Right lung (tissue), 5 donors: ENCODE measurements around the gene GH1. TPM values are rescaled to one million over a fixed set of nuclear protein-coding genes. Genes with fewer than 3 reads are reported as not detected.
"Not testable (repeated sequence)": the region's sequence is repeated elsewhere in the genome, so short reads cannot be mapped to it uniquely, and the experiment has no call there.

Experiments
- DNase-seq, 2 donors: peaks; one replicate each; pipeline ENCODE4 v3.0.0-alpha.2; 2013
- polyA plus RNA-seq, 5 donors: library from polyadenylated mRNA; unstranded; fragments of 120-200 nt; gene quantifications; one replicate each; pipeline versions ENCODE4 v1.2.1 to v1.2.3, GENCODE V29; 2013; ENCODE audit warnings: inconsistent platforms in 1 of 5, low replicate concordance in 1 of 5; ENCODE audit not compliant: insufficient read length in 5 of 5, insufficient read depth in 1 of 5

GH1 gene
- polyA plus RNA-seq, 5 donors, result not detected

DNA sequence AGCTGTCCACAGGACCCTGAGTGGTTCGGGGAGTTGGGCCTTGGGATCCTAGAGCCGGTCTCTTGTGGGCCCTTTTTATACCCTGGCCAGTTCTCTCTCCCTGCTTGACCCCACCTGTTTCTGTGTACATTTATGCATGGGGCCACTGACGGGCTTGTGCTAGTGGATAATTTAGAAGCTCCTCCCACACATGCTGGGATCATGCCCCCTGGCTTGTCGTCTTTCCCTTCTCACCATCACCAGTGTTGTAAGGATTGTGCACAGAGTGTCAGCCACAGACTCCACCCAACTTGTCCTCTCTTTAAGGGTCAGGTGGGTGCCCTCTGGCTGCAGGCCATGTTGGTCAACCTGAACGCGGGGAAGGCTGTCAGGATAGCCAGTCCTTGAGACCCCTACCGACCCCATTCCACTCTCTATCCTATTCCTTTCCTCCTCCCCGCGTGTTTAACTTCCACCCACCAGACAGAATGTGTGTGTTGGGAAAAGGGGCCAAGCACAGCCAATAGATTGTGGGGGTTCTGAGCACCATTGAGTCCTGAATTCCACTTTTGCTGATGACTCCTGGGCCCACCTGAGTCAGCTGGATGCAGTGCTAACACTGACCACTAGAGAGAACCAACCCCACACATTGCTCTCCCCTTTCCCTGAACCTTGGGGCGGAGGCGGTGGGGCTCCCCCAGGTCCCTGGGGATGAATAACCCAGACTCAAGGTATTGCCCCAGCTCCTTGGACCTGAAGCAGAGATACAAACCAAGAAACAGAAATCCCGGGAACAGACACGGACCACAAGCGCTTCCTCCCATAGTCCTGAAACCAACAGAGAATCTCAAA is 21.9 kb downstream of the GH1 start, which contains the start of gene CSH1:
Gene CSH1 (minus strand): TSS at position 51 of the 831 bp plus-strand sequence. CDS start 63 bp downstream, outside the sequence.
- DNase-seq, result not testable (repeated sequence)

- DNase-seq, result not testable (repeated sequence)
Observed at GRCh38 chr17:63894821-63895220, 23.8 kb downstream of the GH1 start.

DNA sequence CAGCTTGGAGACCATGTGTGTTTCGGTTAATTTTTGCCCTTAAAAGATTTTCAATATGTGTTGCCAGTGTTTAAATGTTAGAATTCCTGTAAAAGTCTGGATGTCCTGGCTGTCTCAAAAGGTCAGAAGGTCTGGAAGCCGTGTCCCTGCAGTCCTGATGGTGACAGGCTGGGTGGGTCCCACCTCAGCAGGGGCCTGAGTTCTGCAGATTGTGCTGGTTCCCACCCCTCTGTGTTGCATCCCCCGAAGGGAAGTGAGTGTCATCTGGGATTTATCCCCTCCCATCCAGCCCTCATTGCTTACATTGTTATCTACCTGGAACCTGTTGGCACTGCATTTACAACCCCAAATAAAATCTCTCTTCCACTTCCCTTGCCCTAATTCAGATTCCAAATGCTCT is 24.6 kb downstream of the GH1 start:
- not testable (repeated sequence) for DNase-seq

DNA sequence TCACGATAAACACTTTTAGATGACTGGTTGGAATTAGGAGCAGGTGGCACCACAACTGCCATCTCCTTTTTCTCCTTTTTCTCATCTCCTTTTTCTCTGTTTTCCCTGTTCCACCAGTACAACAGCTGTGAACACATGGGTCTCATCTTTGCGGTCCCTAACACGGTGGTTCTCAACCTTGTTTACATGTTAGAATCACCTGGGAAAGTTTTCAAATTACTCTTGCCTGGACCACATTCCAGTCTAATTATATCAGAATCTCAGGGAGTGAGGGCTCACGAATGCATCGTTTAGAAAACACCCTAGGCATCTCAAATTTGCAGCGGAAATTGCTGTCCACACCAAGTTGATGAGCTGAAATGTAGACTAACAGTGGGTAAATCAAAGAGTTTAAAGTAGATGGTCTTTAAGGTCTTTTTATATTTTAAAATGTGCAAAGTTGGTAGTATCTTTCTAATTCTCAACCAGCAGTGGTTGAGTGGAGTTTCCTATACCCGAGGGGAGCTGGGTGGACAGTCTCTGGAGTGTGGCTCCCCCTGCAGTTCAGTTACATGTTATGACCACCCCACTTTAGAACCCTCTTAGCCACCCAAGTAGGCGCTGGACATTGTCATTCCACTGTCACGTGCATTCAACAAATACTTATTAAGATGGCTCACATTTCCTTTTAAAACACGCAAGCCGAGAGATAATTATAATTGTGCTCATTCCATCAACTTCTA is 26.2 kb downstream of the GH1 start:
- DNase-seq, result not testable (repeated sequence)

DNA sequence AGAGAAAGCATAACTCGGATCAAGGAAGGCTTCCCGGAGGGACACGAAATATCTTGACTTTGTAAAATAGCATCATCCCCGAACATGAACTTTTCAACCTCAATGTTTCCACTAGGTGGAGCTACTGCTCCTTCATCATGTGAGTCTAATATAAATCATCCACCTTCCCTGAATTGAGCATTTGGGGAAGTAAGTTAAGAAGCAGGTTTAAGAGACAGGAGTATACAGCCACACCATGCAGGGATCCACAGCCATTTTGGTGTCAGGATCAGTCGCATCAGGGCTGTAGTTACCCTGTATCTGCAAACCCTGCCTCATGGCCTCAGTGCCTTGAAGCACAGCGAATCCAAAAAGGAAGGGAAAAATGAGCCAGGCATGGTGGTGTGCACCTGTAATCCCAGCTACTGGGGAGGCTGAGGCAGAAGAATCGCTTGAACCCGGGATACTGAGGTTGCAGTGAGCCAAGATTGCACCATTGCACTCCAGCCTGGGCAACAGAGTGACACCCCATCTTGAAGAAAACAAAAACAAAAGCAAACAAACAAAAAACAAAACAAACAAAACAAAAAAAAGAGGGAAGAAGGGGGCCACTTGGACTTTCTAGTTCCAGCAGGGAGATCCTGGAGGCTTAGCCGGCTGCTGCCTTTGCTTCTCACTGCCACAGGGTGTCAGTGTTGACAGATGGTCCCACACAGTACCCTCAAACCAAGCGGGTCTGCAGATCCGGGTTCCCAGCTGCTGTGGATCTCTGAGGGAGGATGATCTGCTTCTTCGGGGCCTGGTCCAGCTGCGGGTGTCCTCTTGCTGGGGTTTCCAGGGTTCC is 29.4 kb downstream of the GH1 start:
- peak in 1 of 2 donors; percentile 13 for DNase-seq

- DNase-seq, result not testable (repeated sequence)
Observed at GRCh38 chr17:63885119-63885518, 33.5 kb downstream of the GH1 start.

DNA sequence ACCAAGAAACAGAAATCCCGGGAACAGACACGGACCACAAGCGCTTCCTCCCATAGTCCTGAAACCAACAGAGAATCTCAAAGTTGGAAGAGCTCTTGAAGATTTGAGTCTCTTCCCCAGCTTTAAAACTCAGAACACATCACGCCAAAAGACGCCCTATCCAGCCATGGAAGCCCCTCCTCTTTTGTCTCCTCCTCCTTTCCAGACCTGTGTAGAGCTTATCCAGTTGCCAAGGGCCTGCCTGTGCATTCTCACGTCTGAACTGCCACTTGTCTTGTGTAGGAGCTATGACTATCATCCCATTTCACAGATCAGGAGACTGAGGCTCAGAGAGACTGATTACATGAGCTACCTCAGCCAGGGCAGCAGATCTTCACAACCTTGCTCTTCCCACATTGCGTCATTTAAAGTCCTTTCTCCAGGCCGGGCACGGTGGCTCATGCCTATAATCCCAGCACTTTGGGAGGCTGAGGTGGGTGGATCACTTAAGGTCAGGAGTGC is 36.0 kb downstream of the GH1 start:
- DNase-seq, result not testable (repeated sequence)

DNA sequence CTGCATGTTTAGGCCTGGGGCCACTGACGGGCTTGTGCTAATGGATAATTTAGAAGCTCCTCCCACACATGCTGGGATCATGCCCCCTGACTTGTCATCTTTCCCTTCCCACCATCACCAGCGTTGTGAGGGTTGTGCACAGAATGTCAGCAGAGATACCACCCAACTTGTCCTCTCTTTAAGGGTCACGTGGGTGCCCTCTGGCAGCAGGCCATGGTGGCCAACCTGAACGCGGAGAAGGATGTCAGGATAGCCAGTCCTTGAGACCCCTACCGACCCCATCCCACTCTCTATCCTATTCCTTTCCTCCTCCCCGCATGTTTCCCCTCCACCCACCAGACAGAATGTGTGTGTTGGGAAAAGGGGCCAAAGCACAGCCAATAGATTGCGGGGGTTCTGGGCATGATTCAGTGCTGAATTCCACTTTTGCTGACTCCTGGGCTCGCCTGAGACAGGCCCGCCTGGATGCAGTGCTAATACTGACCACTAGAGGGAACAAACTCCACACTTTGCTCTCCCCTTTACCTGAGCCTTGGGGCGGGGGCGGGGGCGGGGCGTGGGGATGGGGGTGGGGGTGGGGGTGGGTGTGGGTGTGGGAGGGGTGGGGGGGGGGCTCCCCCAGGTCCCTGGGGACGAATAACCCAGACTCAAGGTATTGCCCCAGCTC is 36.6 kb downstream of the GH1 start, which contains the start of gene GH2:
Gene GH2 (minus strand): TSS at position 10 of the 667 bp plus-strand sequence. CDS start 143 bp downstream, outside the sequence.
- DNase-seq, result peak; percentile 13 to 23

DNA sequence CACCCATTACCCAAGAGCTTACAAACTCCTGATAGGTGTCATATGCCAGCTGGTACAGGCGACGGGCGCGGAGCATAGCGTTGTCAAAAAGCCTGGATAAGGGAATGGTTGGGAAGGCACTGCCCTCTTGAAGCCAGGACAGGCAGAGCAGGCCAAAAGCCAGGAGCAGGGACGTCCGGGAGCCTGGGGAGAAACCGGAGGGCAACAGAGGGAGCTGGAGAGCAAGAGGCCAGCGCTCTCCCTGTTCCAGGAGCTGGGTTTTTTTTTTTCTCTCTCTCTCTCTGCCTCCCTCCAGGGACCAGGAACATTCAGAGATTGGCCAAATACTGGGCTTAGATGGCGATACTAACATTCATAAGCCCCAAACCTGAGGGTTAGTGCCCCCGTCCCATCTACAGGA is 37.3 kb downstream of the GH1 start:
- DNase-seq, result not testable (repeated sequence)

DNA sequence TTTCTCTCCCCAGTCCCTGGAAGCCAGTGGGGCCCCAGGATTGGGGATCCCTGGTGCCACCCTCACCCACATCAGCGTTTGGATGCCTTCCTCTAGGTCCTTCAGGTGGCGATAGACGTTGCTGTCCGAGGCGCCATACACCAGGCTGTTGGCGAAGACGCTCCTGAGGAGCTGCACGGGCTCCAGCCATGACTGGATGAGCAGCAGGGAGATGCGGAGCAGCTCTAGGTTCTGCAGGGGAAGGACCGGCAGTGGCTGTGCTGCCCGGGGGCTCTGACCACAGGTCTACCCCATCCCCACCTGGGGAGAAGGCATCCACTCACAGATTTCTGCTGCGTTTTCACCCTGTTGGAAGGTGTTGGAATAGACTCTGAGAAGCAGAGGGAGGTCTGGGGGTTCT is 37.9 kb downstream of the GH1 start:
- DNase-seq, result no peak

DNA sequence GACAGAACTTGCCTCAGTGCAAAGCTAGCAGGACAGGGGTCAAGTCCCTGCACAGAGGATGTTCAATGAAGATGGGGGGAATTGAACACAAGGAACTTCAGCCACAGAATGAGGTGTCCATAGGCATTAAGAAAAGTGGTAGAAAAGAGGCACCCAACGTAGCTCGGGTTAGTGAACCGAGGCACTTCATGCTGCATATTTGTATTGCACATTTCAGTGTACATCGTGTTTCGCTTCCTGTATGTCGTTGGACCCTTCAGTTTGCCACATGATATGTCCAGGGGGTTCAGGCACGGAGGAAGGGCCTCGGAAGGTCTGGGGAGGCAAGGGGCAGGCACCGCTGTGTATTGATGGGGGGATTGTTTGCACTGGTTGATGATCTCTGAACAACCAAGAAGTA is 40.2 kb downstream of the GH1 start:
- DNase-seq, result not testable (repeated sequence)

- not testable (repeated sequence) for DNase-seq
Observed at GRCh38 chr17:63874693-63875092, 43.9 kb downstream of the GH1 start.

DNA sequence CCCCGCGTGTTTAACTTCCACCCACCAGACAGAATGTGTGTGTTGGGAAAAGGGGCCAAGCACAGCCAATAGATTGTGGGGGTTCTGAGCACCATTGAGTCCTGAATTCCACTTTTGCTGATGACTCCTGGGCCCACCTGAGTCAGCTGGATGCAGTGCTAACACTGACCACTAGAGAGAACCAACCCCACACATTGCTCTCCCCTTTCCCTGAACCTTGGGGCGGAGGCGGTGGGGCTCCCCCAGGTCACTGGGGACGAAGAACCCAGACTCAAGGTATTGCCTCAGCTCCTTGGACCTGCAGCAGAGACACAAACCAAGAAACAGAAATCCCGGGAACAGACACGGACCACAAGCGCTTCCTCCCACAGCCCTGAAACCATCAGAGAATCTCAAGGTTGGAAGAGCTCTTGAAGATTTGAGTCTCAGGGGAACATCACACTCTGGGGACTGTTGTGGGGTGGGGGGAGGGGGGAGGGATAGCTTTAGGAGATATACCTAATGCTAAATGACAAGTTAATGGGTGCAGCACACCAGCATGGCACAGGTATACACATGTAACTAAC is 44.5 kb downstream of the GH1 start:
- not testable (repeated sequence) for DNase-seq

DNA sequence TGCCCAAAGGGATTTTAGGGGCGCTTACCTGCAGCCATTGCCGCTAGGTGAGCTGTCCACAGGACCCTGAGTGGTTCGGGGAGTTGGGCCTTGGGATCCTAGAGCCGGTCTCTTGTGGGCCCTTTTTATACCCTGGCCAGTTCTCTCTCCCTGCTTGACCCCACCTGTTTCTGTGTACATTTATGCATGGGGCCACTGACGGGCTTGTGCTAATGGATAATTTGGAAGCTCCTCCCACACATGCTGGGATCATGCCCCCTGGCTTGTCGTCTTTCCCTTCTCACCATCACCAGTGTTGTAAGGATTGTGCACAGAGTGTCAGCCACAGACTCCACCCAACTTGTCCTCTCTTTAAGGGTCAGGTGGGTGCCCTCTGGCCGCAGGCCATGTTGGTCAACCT is 45.1 kb downstream of the GH1 start, which contains the start of gene CSH2:
Gene CSH2 (minus strand): TSS at position 101 of the 400 bp plus-strand sequence. CDS start 63 bp downstream, at position 38.
- not testable (repeated sequence) for DNase-seq

DNA sequence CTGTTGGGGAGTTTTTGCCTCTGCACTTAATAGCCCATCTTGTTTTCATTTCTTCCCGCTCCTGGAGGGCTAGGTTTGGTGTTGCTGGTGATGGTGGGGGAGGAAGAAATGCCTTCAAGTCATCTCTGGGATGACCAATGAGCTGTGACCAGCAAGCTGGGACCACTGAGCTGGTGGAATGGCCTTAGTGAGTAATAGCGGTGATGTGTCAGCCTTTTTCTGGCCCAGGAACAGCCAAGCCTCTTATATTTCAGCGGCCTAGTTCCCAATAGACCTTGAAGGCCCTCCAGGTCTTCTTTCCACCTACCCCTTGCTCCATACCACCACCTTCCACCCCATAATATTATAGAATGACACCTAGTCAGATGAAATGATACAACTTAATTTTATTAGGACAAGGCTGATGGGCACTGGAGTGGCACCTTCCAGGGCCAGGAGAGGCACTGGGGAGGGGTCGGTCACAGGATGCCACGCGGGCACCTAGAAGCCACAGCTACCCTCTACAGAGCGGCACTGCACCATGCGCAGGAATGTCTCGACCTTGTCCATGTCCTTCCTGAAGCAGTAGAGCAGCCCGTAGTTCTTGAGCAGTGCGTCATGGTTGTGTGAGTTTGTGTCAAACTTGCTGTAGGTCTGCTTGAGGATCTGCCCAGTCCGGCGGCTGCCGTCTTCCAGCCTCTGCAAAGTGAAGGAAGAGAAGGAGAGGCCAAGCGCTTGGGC is 46.8 kb downstream of the GH1 start:
- not testable (repeated sequence) for DNase-seq

DNA sequence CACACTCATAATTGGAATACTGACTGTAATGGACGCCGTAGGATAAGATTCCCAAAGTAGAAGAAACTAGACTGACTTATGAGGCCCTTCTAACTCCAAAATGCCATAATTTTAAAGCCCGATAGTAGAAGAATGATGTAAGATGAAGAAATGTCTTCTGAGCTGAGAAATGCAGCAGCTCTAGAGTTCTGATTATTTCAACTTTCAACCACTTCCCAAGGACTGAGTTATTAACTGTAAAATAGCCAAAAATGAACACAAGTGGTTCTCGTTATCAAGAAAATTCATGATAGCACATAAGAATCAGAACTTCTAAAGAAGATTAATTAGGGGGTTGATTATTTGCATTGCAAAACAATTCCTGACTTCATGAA is 48.4 kb downstream of the GH1 start:
- DNase-seq, result not testable (repeated sequence)

GRCh38 chr17:63869491-63870291 is 48.9 kb downstream of the GH1 start:
- DNase-seq, result not testable (repeated sequence)
